MM.1S (cell line): Measurements from ENCODE around the gene AKR1C3.

Experiments used
- EZH2 ChIP-seq: fragments of 300-600 bp; sonication (generic); optimal IDR thresholded peaks from 2 replicates; pipeline ENCODE3; 2017; ENCODE audit warnings: low read depth, mild to moderate bottlenecking, antibody characterized with exemption, low read length, mixed read lengths
- EZH2phosphoT487 ChIP-seq: fragments of 300-600 bp; sonication (generic); IDR thresholded peaks from 2 replicates; pipeline ENCODE4 v1.6.1; 2018; ENCODE audit warnings: antibody characterized with exemption, low read length
- TF ChIP-seq, protein P1 (sequence below): fragments of 300-600 bp; sonication (generic); IDR thresholded peaks from 2 replicates; pipeline ENCODE4 v1.5.1; 2016; ENCODE audit warnings: antibody characterized with exemption, low read length, mixed read lengths

DNA sequence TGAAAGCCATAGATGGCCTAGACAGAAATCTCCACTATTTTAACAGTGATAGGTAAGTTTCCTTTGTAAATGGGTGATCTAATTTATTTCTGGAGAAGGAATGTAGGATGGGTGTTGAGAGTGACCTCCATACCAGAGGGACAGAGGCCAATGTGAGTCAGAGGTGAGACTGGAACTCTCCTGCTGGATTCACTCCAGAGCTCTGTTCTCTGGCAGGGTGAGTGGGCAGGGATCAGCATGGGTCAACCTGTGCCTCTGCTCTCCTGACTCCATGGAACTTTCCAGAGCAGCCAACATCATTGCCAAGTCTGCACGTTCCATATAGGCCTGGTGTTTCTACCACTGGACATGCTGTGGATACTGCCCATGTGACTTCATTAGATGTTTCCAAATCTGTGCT lies 11.4 kb downstream of the AKR1C3 start:
- TF ChIP-seq, protein P1, sequence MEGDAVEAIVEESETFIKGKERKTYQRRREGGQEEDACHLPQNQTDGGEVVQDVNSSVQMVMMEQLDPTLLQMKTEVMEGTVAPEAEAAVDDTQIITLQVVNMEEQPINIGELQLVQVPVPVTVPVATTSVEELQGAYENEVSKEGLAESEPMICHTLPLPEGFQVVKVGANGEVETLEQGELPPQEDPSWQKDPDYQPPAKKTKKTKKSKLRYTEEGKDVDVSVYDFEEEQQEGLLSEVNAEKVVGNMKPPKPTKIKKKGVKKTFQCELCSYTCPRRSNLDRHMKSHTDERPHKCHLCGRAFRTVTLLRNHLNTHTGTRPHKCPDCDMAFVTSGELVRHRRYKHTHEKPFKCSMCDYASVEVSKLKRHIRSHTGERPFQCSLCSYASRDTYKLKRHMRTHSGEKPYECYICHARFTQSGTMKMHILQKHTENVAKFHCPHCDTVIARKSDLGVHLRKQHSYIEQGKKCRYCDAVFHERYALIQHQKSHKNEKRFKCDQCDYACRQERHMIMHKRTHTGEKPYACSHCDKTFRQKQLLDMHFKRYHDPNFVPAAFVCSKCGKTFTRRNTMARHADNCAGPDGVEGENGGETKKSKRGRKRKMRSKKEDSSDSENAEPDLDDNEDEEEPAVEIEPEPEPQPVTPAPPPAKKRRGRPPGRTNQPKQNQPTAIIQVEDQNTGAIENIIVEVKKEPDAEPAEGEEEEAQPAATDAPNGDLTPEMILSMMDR, result no peak
- TF ChIP-seq EZH2 (no peak), EZH2phosphoT487 (no peak)
